HCT116 (cell line): ENCODE measurements around the gene SGK1.

Experiments
- EGR1 ChIP-seq: IDR thresholded peaks from 2 replicates; pipeline ENCODE4 v1.6.1; 2012; ENCODE audit warnings: low read depth
- ELF1 ChIP-seq: IDR thresholded peaks from 2 replicates; pipeline ENCODE4 v1.6.1; 2012; ENCODE audit warnings: low read depth, borderline replicate concordance
- EZH2 ChIP-seq: fragments of 200-600 bp; sonication (generic); IDR thresholded peaks from 2 replicates; pipeline ENCODE4 v1.6.1; 2017; ENCODE audit warnings: antibody characterized with exemption, mixed run types
- POLR2A ChIP-seq: IDR thresholded peaks from 2 replicates; pipeline ENCODE4 v1.7.0; 2011; ENCODE audit warnings: borderline replicate concordance; ENCODE audit not compliant: insufficient read depth, insufficient read length; ENCODE audit errors: extremely low read depth
- ZNF274 ChIP-seq: fragments of 200-500 bp; sonication (Bioruptor generic); IDR thresholded peaks from 2 replicates; pipeline ENCODE4 v1.6.1; 2014; ENCODE audit warnings: mild to moderate bottlenecking, low read depth, low read length, inconsistent platforms
- TF ChIP-seq, protein P1 (sequence below): IDR thresholded peaks from 2 replicates; pipeline ENCODE4 v1.6.1; 2012; ENCODE audit warnings: low read depth

DNA sequence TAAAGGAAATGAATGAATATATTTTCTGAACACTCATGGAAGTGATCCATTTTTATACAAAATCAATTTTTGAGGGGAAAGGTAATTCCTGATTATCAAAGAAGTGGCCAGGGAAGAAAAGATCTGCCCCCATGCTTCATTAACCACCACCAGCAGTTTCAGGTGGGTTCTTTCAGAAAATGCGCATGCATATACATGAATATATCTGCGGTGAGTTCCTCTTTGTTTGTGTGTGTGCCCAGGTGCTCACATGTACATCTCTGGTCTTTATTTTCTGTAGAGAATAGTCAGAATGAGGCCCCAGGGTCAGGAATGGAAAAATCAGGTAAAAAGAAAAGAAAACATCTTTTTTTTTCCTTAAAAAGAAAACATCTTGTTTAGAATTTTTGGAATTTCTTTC lies 88.4 kb downstream of the SGK1 start:
- no peak for TF ChIP-seq ZNF274
- TF ChIP-seq, protein P1, sequence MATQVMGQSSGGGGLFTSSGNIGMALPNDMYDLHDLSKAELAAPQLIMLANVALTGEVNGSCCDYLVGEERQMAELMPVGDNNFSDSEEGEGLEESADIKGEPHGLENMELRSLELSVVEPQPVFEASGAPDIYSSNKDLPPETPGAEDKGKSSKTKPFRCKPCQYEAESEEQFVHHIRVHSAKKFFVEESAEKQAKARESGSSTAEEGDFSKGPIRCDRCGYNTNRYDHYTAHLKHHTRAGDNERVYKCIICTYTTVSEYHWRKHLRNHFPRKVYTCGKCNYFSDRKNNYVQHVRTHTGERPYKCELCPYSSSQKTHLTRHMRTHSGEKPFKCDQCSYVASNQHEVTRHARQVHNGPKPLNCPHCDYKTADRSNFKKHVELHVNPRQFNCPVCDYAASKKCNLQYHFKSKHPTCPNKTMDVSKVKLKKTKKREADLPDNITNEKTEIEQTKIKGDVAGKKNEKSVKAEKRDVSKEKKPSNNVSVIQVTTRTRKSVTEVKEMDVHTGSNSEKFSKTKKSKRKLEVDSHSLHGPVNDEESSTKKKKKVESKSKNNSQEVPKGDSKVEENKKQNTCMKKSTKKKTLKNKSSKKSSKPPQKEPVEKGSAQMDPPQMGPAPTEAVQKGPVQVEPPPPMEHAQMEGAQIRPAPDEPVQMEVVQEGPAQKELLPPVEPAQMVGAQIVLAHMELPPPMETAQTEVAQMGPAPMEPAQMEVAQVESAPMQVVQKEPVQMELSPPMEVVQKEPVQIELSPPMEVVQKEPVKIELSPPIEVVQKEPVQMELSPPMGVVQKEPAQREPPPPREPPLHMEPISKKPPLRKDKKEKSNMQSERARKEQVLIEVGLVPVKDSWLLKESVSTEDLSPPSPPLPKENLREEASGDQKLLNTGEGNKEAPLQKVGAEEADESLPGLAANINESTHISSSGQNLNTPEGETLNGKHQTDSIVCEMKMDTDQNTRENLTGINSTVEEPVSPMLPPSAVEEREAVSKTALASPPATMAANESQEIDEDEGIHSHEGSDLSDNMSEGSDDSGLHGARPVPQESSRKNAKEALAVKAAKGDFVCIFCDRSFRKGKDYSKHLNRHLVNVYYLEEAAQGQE: no peak
- no peak for TF ChIP-seq EZH2
- no peak for TF ChIP-seq POLR2A
- no peak for TF ChIP-seq EGR1
- TF ChIP-seq ELF1: no peak
